Osteoblast (primary cell): Measurements from ENCODE around the gene SLC24A4. TPM values are rescaled to one million over a fixed set of nuclear protein-coding genes. Genes with fewer than 3 reads are reported as not detected.

Experiments used
- DNase-seq: peaks from one replicate; pipeline ENCODE4 v3.0.0; 2011; ENCODE audit warnings: low spot score, mixed read lengths; ENCODE audit not compliant: insufficient read length; ENCODE audit errors: missing footprints
- H2AFZ ChIP-seq: 2 replicates; pipeline ENCODE4 v1.6.0; 2011; ENCODE audit warnings: mild to moderate bottlenecking, low read length
- H3K27ac ChIP-seq: 2 replicates; pipeline ENCODE4 v1.5.1; 2011; ENCODE audit warnings: mild to moderate bottlenecking, low read depth, low read length, moderate library complexity
- H3K27me3 ChIP-seq: 2 replicates; pipeline ENCODE4 v1.6.0; 2012; ENCODE audit warnings: mild to moderate bottlenecking, control low read depth, inconsistent platforms, low read length, moderate library complexity; ENCODE audit not compliant: insufficient read depth
- H3K36me3 ChIP-seq: 2 replicates; pipeline ENCODE4 v1.5.1; 2011; ENCODE audit warnings: mild to moderate bottlenecking, low read length, control low read depth, moderate library complexity; ENCODE audit not compliant: insufficient read depth
- H3K4me1 ChIP-seq: 2 replicates; pipeline ENCODE4 v1.5.1; 2011; ENCODE audit warnings: mild to moderate bottlenecking, low read length, control low read depth, moderate library complexity; ENCODE audit not compliant: insufficient read depth
- H3K4me2 ChIP-seq: 2 replicates; pipeline ENCODE4 v1.6.0; 2011; ENCODE audit warnings: mild to moderate bottlenecking, low read length; ENCODE audit not compliant: insufficient read depth
- H3K4me3 ChIP-seq: fragments of 200-600 bp; sonication (generic); 3 replicates; pipeline ENCODE4 v1.5.1; 2012; ENCODE audit warnings: mild to moderate bottlenecking, low read length, inconsistent platforms; ENCODE audit not compliant: insufficient read depth
- H3K79me2 ChIP-seq: 2 replicates; pipeline ENCODE4 v1.6.0; 2012; ENCODE audit warnings: mild to moderate bottlenecking, low read length, control low read depth, inconsistent platforms; ENCODE audit not compliant: insufficient read depth
- H3K9me3 ChIP-seq: 2 replicates; pipeline ENCODE4 v1.5.1; 2011; ENCODE audit warnings: low read depth, low read length, control low read depth
- H4K20me1 ChIP-seq: 2 replicates; pipeline ENCODE4 v1.6.0; 2012; ENCODE audit warnings: mild to moderate bottlenecking, low read length, control low read depth; ENCODE audit not compliant: insufficient read depth
- total RNA-seq: library from RNA; depleted of rRNA; stranded (reverse); fragments of >200 nt; gene quantifications from 2 replicates; pipeline ENCODE4 v1.2.3, GENCODE V29; 2012
- TF ChIP-seq, protein P1 (sequence below): IDR thresholded peaks from 2 replicates; pipeline ENCODE4 v1.5.1; 2011; ENCODE audit warnings: mild to moderate bottlenecking, low read depth, low read length, moderate library complexity; ENCODE audit errors: extremely low read depth

Gene SLC24A4
- total RNA-seq, 1 donor, result under 0.01 TPM

DNA sequence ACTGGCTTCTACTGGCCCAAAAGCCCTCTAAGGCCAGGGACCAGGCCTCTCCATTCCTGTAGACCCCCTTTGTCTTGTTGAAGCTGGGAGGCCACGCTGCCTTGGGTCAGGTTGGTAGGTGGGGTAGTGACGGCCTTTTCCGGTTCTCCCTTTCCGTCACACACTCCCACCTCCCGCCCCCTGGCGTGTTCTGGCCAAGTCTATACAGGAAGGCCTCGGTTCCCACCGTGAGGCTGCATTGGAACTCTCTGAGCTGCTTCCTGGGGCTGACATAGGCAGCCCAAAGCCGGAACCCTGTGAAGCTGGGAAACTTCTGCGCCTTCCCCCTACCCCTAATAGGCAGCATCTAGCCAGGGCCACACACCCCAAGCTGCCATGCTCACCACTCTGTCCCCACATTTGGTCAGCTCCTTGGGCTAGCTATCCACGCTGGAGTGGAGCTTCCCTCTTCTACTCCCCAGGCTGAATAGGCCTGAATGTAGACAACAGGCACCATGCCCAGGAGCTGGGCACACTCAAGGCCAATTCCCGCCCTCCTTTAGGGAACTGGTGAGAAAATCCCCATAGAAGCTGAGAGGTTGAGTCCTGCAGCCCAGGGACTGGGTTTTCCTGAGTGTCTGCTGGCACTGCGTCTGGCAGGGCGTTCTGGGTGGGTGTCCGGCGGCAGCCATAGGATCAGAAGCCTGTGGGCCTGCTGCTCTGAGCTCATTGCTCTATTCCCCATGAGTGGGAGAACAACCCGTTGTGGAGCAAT is 226.3 kb downstream of the SLC24A4 start:
- TF ChIP-seq, protein P1, sequence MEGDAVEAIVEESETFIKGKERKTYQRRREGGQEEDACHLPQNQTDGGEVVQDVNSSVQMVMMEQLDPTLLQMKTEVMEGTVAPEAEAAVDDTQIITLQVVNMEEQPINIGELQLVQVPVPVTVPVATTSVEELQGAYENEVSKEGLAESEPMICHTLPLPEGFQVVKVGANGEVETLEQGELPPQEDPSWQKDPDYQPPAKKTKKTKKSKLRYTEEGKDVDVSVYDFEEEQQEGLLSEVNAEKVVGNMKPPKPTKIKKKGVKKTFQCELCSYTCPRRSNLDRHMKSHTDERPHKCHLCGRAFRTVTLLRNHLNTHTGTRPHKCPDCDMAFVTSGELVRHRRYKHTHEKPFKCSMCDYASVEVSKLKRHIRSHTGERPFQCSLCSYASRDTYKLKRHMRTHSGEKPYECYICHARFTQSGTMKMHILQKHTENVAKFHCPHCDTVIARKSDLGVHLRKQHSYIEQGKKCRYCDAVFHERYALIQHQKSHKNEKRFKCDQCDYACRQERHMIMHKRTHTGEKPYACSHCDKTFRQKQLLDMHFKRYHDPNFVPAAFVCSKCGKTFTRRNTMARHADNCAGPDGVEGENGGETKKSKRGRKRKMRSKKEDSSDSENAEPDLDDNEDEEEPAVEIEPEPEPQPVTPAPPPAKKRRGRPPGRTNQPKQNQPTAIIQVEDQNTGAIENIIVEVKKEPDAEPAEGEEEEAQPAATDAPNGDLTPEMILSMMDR, result no peak
- peak overlapping the region; percentile 30 for H3K27ac ChIP-seq
- peak; percentile 85 for DNase-seq

DNA sequence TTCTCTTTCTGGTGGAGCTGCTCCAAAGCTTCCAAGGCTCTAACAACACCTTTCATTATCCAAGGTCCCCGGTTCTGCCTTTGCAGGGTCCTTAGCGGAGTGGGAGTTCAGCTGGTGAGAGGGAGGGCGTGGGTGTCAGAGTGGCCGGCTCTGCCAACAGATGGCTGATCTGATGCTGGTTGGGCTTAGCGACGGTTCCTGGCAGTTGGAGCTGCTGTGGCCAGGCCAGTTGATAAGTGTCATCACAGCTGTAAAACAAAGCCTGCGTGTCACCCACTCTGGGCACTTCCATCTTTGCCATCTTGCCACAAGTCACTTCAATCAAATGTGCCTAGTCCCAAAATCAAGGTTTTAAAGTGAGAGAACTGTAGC is 226.9 kb downstream of the SLC24A4 start:
- H3K27me3 ChIP-seq, result no peaks in the 10 kb centered on the region
- H3K4me2 ChIP-seq, result peak overlapping the region; percentile 52
- H2AFZ ChIP-seq, result peak overlapping the region; percentile 3
- H3K27ac ChIP-seq, result peak overlapping the region; percentile 30
- TF ChIP-seq, protein P1, result no peak
- no peak overlapping the region for H3K4me3 ChIP-seq
- peaks cover 18% of the 10 kb centered on the region for H3K4me1 ChIP-seq
- H4K20me1 ChIP-seq, result peaks cover 20% of the 10 kb centered on the region
- no peak for DNase-seq
- peaks cover 42% of the 10 kb centered on the region for H3K79me2 ChIP-seq
- no peaks in the 10 kb centered on the region for H3K9me3 ChIP-seq
- peaks cover 3% of the 10 kb centered on the region for H3K36me3 ChIP-seq

More for the DNA sequence above, 226.3 kb downstream of the SLC24A4 start:
- H3K4me3 ChIP-seq, result no peak overlapping the region
- peak overlapping the region; percentile 3 for H2AFZ ChIP-seq
- peaks cover 18% of the 10 kb centered on the region for H3K4me1 ChIP-seq
- H3K79me2 ChIP-seq, result peaks cover 43% of the 10 kb centered on the region
- peak overlapping the region; percentile 52 for H3K4me2 ChIP-seq
- peaks cover 20% of the 10 kb centered on the region for H4K20me1 ChIP-seq
- H3K9me3 ChIP-seq, result no peaks in the 10 kb centered on the region
- H3K36me3 ChIP-seq, result peaks cover 3% of the 10 kb centered on the region
- no peaks in the 10 kb centered on the region for H3K27me3 ChIP-seq

Other genes with a start within 250 kb of the SLC24A4 start
- gene ATXN3, start 216.6 kb upstream of the SLC24A4 start, total RNA-seq, result 24.6 and 28.9 TPM in 2 replicates
- 146 and 150 TPM in 2 replicates for gene NDUFB1, start 201.5 kb upstream of the SLC24A4 start, total RNA-seq
- 38.9 and 47.8 TPM in 2 replicates for gene CPSF2, start 201.2 kb upstream of the SLC24A4 start, total RNA-seq
- gene RIN3, start 190.6 kb downstream of the SLC24A4 start, total RNA-seq, result 7.6 and 10.3 TPM in 2 replicates